Tibial nerve (tissue), 4 donors: ENCODE results near the gene GPC5. TPM values are rescaled to one million over a fixed set of nuclear protein-coding genes. Genes with fewer than 3 reads are reported as not detected.
"Not testable (repeated sequence)": the region's sequence is repeated elsewhere in the genome, so short reads cannot be mapped to it uniquely, and the experiment has no call there.

Experiments used
- DNase-seq, 2 donors: peaks; one replicate each; pipeline ENCODE4 v3.0.0-alpha.2; 2019; ENCODE audit warnings: low spot score in 2 of 2
- H3K27ac ChIP-seq, 4 donors: fragments of 200-600 bp; sonication (generic) in 3 of 4; one replicate each; pipeline ENCODE4 v1.5.1; 2017 to 2019; ENCODE audit warnings: mild to moderate bottlenecking in 1 of 4
- H3K27me3 ChIP-seq, 2 donors: fragments of 200-600 bp; sonication (generic) in 1 of 2; one replicate each; pipeline versions ENCODE4 v1.5.1 to v1.6.0; 2017 to 2019
- H3K36me3 ChIP-seq, 3 donors: fragments of 200-600 bp; sonication (generic); one replicate each; pipeline ENCODE4 v1.5.1; 2018 to 2019
- H3K4me1 ChIP-seq, 4 donors: fragments of 200-600 bp; sonication (generic) in 3 of 4; one replicate each; pipeline ENCODE4 v1.5.1; 2017 to 2019
- H3K4me3 ChIP-seq, 4 donors: fragments of 200-600 bp; sonication (generic) in 3 of 4; one replicate each; pipeline ENCODE4 v1.5.1; 2017 to 2019; ENCODE audit warnings: mild to moderate bottlenecking in 1 of 4, moderate library complexity in 1 of 4
- H3K9me3 ChIP-seq, 4 donors: fragments of 200-600 bp; sonication (generic) in 3 of 4; one replicate each; pipeline ENCODE4 v1.5.1; 2017 to 2019
- EP300 ChIP-seq, 2 donors: sonication (generic); formaldehyde crosslinking; IDR thresholded peaks; one replicate each; pipeline ENCODE4 v1.6.1; 2017; ENCODE audit warnings: antibody characterized with exemption in 2 of 2, mild to moderate bottlenecking in 1 of 2
- POLR2A ChIP-seq, 2 donors: fragments of 450-650 bp; IDR thresholded peaks; one replicate each; pipeline ENCODE4 v1.6.1; 2017; ENCODE audit warnings: antibody characterized with exemption in 2 of 2, mild to moderate bottlenecking in 2 of 2, moderate library complexity in 2 of 2
- WGBS, 2 donors: methylation state at CpG; one replicate each; pipeline ENCODE4 v1.1.5; 2018; 5-methylcytosine and 5-hydroxymethylcytosine counted together
- total RNA-seq, 4 donors: library from RNA; depleted of rRNA; stranded (reverse); fragments of >200 nt; gene quantifications; one replicate each; pipeline ENCODE4 v1.1.0, GENCODE V29; 2016
- TF ChIP-seq, protein P1 (sequence below), 5 experiments: fragments of 200-600 bp in 3 of 5; fragments of 450-650 bp in 2 of 5; sonication (generic) in 3 of 5; IDR thresholded peaks; one replicate each; pipeline ENCODE4 v1.5.1; 2016 to 2019; ENCODE audit warnings: antibody characterized with exemption in 5 of 5, mild to moderate bottlenecking in 3 of 5, moderate library complexity in 2 of 5

GPC5 gene
- total RNA-seq, 4 donors from 2014 or later: 3.7 to 5.7 (median 4.2) TPM; not detected in 1

DNA sequence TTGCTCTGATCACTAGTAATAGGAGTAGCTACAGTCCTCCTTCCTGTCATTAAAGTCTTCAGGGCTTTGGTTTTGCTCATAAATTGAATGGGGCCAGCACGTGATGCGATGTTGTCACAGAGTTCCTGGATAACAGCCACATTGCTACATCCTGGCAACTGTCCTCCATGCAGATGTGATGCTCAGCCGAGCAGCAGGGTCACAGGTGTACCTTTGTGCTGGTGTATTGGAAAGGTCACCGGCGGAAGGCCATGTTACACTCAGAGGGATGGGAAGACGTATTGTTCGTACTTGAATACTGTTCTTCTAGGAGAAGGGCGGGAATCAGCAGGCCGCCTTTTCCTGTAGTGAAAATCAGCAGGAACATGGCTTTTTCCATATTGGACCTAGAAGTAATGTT lies 1114.4 kb downstream of the GPC5 start:
- Histone ChIP-seq H3K36me3 (no peaks in the 10 kb centered on the region), H3K27me3 (no peaks in the 10 kb centered on the region), H3K4me3 (no peak overlapping the region), H3K9me3 (peaks cover 0 to 9% (median 0%) of the 10 kb centered on the region in 4 donors), H3K27ac (no peak overlapping the region), H3K4me1 (no peaks in the 10 kb centered on the region)
- no peak for DNase-seq
- no peak for TF ChIP-seq POLR2A (IDR thresholded peaks at IDR 0.05)
- no peak for TF ChIP-seq EP300 (IDR thresholded peaks at IDR 0.05)
- TF ChIP-seq, protein P1, sequence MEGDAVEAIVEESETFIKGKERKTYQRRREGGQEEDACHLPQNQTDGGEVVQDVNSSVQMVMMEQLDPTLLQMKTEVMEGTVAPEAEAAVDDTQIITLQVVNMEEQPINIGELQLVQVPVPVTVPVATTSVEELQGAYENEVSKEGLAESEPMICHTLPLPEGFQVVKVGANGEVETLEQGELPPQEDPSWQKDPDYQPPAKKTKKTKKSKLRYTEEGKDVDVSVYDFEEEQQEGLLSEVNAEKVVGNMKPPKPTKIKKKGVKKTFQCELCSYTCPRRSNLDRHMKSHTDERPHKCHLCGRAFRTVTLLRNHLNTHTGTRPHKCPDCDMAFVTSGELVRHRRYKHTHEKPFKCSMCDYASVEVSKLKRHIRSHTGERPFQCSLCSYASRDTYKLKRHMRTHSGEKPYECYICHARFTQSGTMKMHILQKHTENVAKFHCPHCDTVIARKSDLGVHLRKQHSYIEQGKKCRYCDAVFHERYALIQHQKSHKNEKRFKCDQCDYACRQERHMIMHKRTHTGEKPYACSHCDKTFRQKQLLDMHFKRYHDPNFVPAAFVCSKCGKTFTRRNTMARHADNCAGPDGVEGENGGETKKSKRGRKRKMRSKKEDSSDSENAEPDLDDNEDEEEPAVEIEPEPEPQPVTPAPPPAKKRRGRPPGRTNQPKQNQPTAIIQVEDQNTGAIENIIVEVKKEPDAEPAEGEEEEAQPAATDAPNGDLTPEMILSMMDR (IDR thresholded peaks at IDR 0.05): no peak
- 72 to 85% methylated on average over 9 of the region's 9 CpGs for WGBS, 2 donors

DNA sequence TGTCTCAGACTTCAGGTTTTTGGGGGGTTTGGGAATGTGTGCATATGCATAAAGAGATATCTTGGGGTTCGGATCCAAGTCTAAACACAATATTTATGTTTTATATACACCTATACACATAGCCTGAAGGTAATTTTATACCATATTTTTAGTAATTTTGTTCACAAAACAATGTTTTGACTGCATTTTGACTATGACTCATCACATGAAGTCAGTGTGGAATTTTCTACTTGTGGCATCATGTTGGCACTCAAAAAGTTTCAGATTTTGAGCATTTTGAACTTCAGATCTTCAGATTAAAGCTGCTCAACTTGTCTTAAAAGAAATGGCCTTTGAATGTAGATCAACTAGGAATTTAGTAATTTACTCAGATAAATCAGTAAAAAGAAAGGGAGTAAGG lies 1115.3 kb downstream of the GPC5 start:
- Histone ChIP-seq H3K4me3 (no peak overlapping the region), H3K9me3 (peaks cover 0 to 13% (median 0%) of the 10 kb centered on the region in 4 donors), H3K27me3 (no peaks in the 10 kb centered on the region), H3K27ac (no peak overlapping the region), H3K4me1 (no peaks in the 10 kb centered on the region), H3K36me3 (no peaks in the 10 kb centered on the region)
- DNase-seq: no peak
- 0 to 92% methylated on average over 1 of the region's 1 CpG for WGBS, 2 donors
- TF ChIP-seq POLR2A (IDR thresholded peaks at IDR 0.05) (no peak), EP300 (IDR thresholded peaks at IDR 0.05) (no peak)
- TF ChIP-seq, protein P1 (IDR thresholded peaks at IDR 0.05): no peak

DNA sequence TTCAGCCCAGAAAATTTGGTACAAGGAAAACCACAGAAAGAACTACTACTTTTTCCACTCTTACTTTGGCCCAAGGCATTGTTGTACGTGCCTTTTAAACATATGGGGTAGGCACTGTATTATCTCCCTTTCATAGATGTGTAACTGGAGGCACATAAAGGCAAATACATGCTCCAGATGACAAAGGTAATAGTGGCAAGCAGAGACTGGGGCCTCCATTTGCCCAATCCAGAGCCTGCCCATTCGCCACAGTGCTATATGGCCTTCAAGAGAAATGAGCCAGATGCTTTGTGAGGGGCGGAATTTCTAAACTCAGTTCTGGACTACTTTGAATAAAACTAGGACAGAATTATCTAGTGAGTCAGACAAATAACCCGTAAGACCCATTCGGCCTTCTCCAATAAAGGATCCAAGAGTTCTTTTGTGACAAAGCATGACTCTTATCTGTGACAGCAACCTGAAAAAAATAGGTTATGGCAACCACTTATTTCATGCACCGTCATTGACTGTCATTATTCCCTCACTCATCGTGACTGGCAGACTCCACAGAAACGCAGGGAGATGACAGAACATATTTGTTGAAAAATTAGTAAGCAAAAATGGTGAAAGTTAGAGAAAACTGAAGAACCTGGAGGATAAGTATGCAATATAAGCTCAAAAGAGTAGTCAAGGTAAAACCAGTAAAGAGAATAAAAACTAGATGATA lies 1116.2 kb downstream of the GPC5 start:
- Histone ChIP-seq H3K27me3 (no peaks in the 10 kb centered on the region), H3K36me3 (no peaks in the 10 kb centered on the region), H3K9me3 (peaks cover 0 to 13% (median 0%) of the 10 kb centered on the region in 4 donors), H3K4me1 (no peaks in the 10 kb centered on the region), H3K4me3 (no peak overlapping the region), H3K27ac (no peak overlapping the region)
- WGBS, 2 donors: 91 to 92% methylated on average over 8 of the region's 8 CpGs
- no peak for DNase-seq
- TF ChIP-seq EP300 (IDR thresholded peaks at IDR 0.05) (no peak), POLR2A (IDR thresholded peaks at IDR 0.05) (no peak)
- TF ChIP-seq, protein P1 (IDR thresholded peaks at IDR 0.05): no peak

DNA sequence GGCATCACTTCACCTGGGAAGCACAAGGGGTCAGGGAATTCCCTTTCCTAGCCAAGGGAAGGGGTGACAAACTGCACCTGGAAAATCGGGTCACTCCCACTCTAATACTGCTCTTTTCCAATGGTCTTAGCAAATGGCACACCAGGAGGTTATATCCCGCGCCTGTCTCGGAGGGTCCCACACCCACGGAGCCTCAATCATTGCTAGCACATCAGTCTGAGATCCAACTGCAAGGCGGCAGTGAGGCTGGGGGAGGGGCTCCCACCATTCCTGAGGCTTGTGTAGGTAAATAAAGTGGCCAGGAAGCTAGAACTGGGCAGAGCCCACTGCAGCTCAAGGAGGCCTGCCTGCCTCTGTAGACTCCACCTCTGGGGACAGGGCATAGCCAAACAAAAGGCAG lies 1118.5 kb downstream of the GPC5 start:
- WGBS, 2 donors: 95 to 98% methylated on average over 6 of the region's 6 CpGs
- H3K36me3 ChIP-seq, DNase-seq, H3K27ac ChIP-seq, H3K4me3 ChIP-seq, H3K27me3 ChIP-seq, H3K4me1 ChIP-seq: not testable (repeated sequence)
- peaks cover 0 to 13% (median 0%) of the 10 kb centered on the region in 4 donors for H3K9me3 ChIP-seq

DNA sequence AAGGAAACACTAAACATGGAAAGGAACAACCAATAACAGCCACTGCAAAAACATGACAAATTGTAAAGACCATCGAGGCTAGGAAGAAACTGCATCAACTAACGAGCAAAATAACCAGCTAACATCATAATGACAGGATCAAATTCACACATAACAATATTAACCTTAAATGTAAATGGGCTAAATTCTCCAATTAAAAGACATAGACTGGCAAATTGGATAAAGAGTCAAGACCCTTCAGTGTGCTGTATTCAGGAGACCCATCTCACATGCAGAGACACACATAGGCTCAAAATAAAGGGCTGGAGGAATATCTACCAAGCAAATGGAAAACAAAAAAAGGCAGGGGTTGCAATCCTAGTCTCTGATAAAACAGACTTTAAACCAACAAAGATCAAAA lies 1120.2 kb downstream of the GPC5 start:
- WGBS, 2 donors: 79 to 83% methylated on average over 2 of the region's 2 CpGs
- not testable (repeated sequence) for H3K4me1 ChIP-seq
- peaks cover 0 to 13% (median 0%) of the 10 kb centered on the region in 4 donors for H3K9me3 ChIP-seq

DNA sequence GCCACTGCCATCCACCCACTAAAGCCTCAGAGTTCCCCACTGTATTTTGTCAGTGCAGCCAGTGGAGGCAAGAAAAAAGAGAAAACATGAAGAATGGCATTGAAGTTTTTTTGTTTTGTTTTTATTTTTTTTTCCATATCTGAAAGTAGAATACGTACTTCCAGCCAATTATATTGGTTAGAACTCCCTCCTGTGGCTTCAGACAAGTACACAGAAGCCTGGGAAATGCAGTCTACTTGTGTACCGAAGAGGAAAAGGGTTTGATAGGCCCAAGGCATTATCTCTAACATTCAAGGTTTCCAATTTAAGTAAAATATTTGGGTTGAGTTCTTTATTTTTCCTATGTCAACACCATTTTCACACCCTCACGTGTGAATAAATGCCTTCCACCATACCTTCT lies 1131.9 kb downstream of the GPC5 start:
- no peak overlapping the region for H3K27ac ChIP-seq
- H3K4me3 ChIP-seq: no peak overlapping the region
- 65 to 67% methylated on average over 3 of the region's 3 CpGs for WGBS, 2 donors
- no peaks in the 10 kb centered on the region for H3K36me3 ChIP-seq
- no peaks in the 10 kb centered on the region for H3K27me3 ChIP-seq
- no peaks in the 10 kb centered on the region for H3K9me3 ChIP-seq
- no peak for DNase-seq
- H3K4me1 ChIP-seq: no peaks in the 10 kb centered on the region
- TF ChIP-seq POLR2A (IDR thresholded peaks at IDR 0.05) (no peak), EP300 (IDR thresholded peaks at IDR 0.05) (no peak)
- TF ChIP-seq, protein P1 (IDR thresholded peaks at IDR 0.05): no peak

More for the DNA sequence above, 1120.2 kb downstream of the GPC5 start:
- not testable (repeated sequence) for H3K4me3 ChIP-seq, H3K36me3 ChIP-seq, H3K27me3 ChIP-seq, H3K27ac ChIP-seq, DNase-seq
